Neural progenitor cell (in vitro differentiated cells): ENCODE results near the gene UBR2. TPM values are rescaled to one million over a fixed set of nuclear protein-coding genes. Genes with fewer than 3 reads are reported as not detected.
"Not testable (repeated sequence)": the region's sequence is repeated elsewhere in the genome, so short reads cannot be mapped to it uniquely, and the experiment has no call there.

Experiments
- DNase-seq: peaks from one replicate; pipeline ENCODE4 v3.0.0-alpha.2; 2016; ENCODE audit warnings: low spot score
- H2AFZ ChIP-seq: fragments of 200-600 bp; sonication (generic); replicated peaks from 2 replicates; pipeline ENCODE4 v1.6.1; 2016; ENCODE audit warnings: antibody characterized with exemption
- H3F3A ChIP-seq: fragments of 200-600 bp; sonication (generic); 2 replicates; pipeline ENCODE4 v1.6.1; 2016; ENCODE audit warnings: antibody characterized with exemption, low read depth
- H3K27ac ChIP-seq: fragments of 200-600 bp; sonication (generic); 2 replicates; pipeline ENCODE4 v1.5.1; 2016; ENCODE audit warnings: mild to moderate bottlenecking
- H3K27me3 ChIP-seq: fragments of 200-600 bp; sonication (generic); 2 replicates; pipeline ENCODE4 v1.6.1; 2016; ENCODE audit warnings: mild to moderate bottlenecking, moderate library complexity
- H3K36me3 ChIP-seq: fragments of 200-600 bp; sonication (generic); 2 replicates; pipeline ENCODE4 v1.5.1; 2016
- H3K4me1 ChIP-seq: fragments of 200-600 bp; sonication (generic); 2 replicates; pipeline ENCODE4 v1.6.1; 2016; ENCODE audit warnings: mixed run types
- H3K4me2 ChIP-seq: fragments of 200-600 bp; sonication (generic); 2 replicates; pipeline ENCODE4 v1.6.1; 2016
- H3K4me3 ChIP-seq: fragments of 200-600 bp; sonication (generic); 2 replicates; pipeline ENCODE4 v1.5.1; 2016
- H3K79me2 ChIP-seq: fragments of 200-600 bp; sonication (generic); 2 replicates; pipeline ENCODE4 v1.6.1; 2016; ENCODE audit warnings: low read depth
- H3K9ac ChIP-seq: fragments of 200-600 bp; sonication (generic); 2 replicates; pipeline ENCODE4 v1.6.1; 2016
- H3K9me3 ChIP-seq: fragments of 200-600 bp; sonication (generic); 2 replicates; pipeline ENCODE4 v1.5.1; 2016; ENCODE audit warnings: low read depth
- H4K20me1 ChIP-seq: fragments of 200-600 bp; sonication (generic); 2 replicates; pipeline ENCODE4 v1.6.1; 2016; ENCODE audit warnings: low read depth
- H3K27ac Mint-ChIP-seq: 3 replicates; pipeline ENCODE4 v1.8.0; 2021; ENCODE audit warnings: mixed read lengths
- H3K27me3 Mint-ChIP-seq: 2 replicates; pipeline ENCODE4 v1.8.0; 2022; ENCODE audit warnings: low read depth, mild to moderate bottlenecking, inconsistent platforms, moderate library complexity, mixed read lengths; ENCODE audit not compliant: insufficient read depth
- H3K36me3 Mint-ChIP-seq: 3 replicates; pipeline ENCODE4 v1.8.0; 2021; ENCODE audit warnings: mixed read lengths
- H3K4me1 Mint-ChIP-seq: 3 replicates; pipeline ENCODE4 v1.8.0; 2021; ENCODE audit warnings: mixed read lengths
- H3K4me3 Mint-ChIP-seq: 3 replicates; pipeline ENCODE4 v1.8.0; 2021; ENCODE audit warnings: mild to moderate bottlenecking, moderate library complexity, mixed read lengths
- H3K9me3 Mint-ChIP-seq: 3 replicates; pipeline ENCODE4 v1.8.0; 2020; ENCODE audit warnings: mixed read lengths
- EZH2 ChIP-seq: fragments of 200-600 bp; sonication (generic); IDR thresholded peaks from 2 replicates; pipeline ENCODE4 v1.6.1; 2017; ENCODE audit warnings: antibody characterized with exemption, mild to moderate bottlenecking, moderate library complexity
- EZH2phosphoT487 ChIP-seq: fragments of 200-600 bp; sonication (generic); IDR thresholded peaks from 2 replicates; pipeline ENCODE4 v1.6.1; 2017; ENCODE audit warnings: antibody characterized with exemption
- total RNA-seq: library from RNA; depleted of rRNA; stranded (reverse); fragments of >200 nt; gene quantifications from 2 replicates; pipeline ENCODE4 v1.2.3, GENCODE V29; 2015; ENCODE audit warnings: low replicate concordance
- TF ChIP-seq, protein P1 (sequence below): fragments of 200-600 bp; sonication (generic); IDR thresholded peaks from 2 replicates; pipeline ENCODE4 v1.5.1; 2017; ENCODE audit warnings: antibody characterized with exemption, mild to moderate bottlenecking

UBR2 gene
- total RNA-seq, 1 donor from 2014 or later: 34.7 TPM

DNA sequence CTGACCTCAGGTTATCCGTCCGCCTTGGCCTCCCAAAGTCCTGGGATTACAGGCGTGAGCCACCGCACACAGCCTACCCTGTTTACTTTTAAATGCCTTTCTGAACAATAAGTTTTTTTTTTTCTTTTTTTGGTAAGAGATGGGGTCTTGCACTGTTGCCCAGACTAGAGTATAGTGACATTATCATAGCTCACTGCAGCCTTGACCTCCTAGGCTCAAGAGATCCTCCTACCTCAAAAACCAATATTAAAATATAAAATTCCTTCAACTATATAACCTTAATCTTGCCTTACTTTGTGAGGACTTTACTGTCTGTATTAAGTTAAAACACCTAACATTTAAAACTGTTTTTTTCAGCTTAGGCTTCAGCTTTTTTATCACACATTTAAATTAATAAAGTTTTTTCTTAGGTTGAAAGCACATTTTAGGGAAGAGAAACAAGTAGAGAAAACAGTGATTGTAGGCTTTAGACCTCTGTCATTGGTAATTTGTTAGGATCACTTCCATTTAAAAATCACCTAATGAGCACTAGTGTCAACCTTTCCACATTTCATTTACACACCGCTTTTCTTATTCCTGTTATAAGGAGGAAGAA lies 2.9 kb downstream of the UBR2 start:
- no peak overlapping the region for H3K27ac Mint-ChIP-seq
- H3K27me3 ChIP-seq: no peaks in the 10 kb centered on the region
- no peaks in the 10 kb centered on the region for H3K27me3 Mint-ChIP-seq
- H3K9me3 ChIP-seq: no peaks in the 10 kb centered on the region
- H3F3A ChIP-seq: peaks cover 9% of the 10 kb centered on the region
- no peak overlapping the region for H3K4me2 ChIP-seq
- H3K9me3 Mint-ChIP-seq: no peaks in the 10 kb centered on the region
- H3K4me3 Mint-ChIP-seq: no peak overlapping the region
- no peak overlapping the region for H3K27ac ChIP-seq
- H3K4me1 Mint-ChIP-seq: peaks cover 11% of the 10 kb centered on the region
- no peak overlapping the region for H3K4me3 ChIP-seq
- peaks cover 75% of the 10 kb centered on the region for H3K79me2 ChIP-seq
- no peak for DNase-seq
- TF ChIP-seq, protein P1, sequence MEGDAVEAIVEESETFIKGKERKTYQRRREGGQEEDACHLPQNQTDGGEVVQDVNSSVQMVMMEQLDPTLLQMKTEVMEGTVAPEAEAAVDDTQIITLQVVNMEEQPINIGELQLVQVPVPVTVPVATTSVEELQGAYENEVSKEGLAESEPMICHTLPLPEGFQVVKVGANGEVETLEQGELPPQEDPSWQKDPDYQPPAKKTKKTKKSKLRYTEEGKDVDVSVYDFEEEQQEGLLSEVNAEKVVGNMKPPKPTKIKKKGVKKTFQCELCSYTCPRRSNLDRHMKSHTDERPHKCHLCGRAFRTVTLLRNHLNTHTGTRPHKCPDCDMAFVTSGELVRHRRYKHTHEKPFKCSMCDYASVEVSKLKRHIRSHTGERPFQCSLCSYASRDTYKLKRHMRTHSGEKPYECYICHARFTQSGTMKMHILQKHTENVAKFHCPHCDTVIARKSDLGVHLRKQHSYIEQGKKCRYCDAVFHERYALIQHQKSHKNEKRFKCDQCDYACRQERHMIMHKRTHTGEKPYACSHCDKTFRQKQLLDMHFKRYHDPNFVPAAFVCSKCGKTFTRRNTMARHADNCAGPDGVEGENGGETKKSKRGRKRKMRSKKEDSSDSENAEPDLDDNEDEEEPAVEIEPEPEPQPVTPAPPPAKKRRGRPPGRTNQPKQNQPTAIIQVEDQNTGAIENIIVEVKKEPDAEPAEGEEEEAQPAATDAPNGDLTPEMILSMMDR: no peak
- TF ChIP-seq EZH2phosphoT487: no peak
- no peak for TF ChIP-seq EZH2
- H3K4me1 ChIP-seq: no peaks in the 10 kb centered on the region
- no peak overlapping the region for H3K9ac ChIP-seq
- H4K20me1 ChIP-seq: peaks cover 4% of the 10 kb centered on the region
- H3K36me3 Mint-ChIP-seq: peaks cover 16% of the 10 kb centered on the region
- no peaks in the 10 kb centered on the region for H3K36me3 ChIP-seq
- H2AFZ ChIP-seq: no peak overlapping the region

DNA sequence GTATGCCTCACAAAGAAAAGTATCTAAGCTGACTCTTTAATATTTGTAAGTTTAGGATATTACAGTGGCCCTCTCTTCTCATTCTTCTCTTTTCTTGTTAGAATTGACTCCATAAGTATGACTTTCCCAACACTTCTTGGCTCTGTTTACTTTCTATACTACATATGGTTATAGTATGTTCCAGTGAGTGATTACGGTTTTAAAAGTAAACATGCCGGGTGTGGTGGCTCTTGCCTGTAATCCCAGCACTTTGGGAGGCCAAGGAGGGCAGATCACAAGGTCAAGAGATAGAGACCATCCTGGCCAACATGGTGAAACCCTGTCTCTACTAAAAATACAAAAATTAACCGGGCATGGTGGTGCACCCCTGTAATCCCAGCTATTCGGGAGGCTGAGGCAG lies 3.4 kb downstream of the UBR2 start:
- peaks cover 80% of the 10 kb centered on the region for H3K79me2 ChIP-seq
- H3K36me3 ChIP-seq, DNase-seq, H3K27ac ChIP-seq, H3K9me3 ChIP-seq, H3F3A ChIP-seq, H3K27ac Mint-ChIP-seq, H3K27me3 ChIP-seq, H3K4me2 ChIP-seq, H3K9me3 Mint-ChIP-seq, H3K27me3 Mint-ChIP-seq, H3K9ac ChIP-seq, H3K4me3 Mint-ChIP-seq, H4K20me1 ChIP-seq, H3K4me1 ChIP-seq, H3K4me3 ChIP-seq, H2AFZ ChIP-seq: not testable (repeated sequence)
- H3K4me1 Mint-ChIP-seq: peaks cover 11% of the 10 kb centered on the region
- H3K36me3 Mint-ChIP-seq: peaks cover 16% of the 10 kb centered on the region

DNA sequence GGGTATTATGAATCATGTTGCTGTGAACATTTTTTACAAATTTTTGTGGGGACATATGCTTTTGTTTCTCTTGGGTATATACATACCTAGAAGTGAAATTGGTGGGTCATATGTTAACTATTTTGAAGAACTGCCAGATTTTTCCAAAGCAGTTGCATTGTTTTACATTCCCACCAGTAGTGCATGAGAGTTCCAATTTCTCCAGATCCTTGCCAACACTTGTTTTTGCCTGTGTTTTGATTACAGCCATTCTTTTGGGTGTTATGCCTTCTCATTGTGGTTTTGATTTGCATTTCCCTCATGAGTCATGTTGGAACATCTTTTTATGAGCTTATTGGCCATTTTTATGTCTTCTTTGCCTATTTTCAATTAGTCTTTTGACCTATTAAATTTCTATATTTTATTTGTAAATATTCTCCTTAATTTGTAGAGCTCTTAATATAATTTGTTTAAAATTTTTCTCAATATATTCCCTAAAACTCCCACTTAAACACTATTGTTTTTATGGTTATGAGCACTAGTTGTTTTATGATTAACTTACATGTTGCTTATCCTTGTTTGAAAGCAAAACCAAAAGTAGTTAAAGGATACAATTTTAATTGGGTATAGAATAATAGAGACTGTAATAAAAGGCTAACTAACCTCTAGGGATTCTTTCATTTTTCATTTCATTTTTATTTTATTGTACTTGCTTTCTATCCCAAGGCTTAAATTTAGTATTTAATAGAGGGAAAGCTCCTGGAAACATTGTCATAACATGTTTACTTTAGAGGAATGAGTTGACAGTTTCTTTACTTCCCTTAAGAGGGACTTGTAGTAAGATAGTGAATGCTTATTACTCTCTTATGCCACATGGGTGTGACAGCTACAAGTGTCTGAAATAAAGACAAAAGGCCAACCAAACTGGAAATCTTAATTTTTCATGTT lies 5.5 kb downstream of the UBR2 start:
- H3K79me2 ChIP-seq: peaks cover 94% of the 10 kb centered on the region
- H3K4me2 ChIP-seq: no peak overlapping the region
- H3K27me3 ChIP-seq: no peaks in the 10 kb centered on the region
- H3K36me3 ChIP-seq: no peaks in the 10 kb centered on the region
- no peaks in the 10 kb centered on the region for H3K9me3 ChIP-seq
- Mint-ChIP-seq H3K27me3 (no peaks in the 10 kb centered on the region), H3K4me3 (no peak overlapping the region), H3K27ac (no peak overlapping the region), H3K4me1 (peaks cover 9% of the 10 kb centered on the region), H3K9me3 (no peaks in the 10 kb centered on the region), H3K36me3 (peaks cover 16% of the 10 kb centered on the region)
- H3K27ac ChIP-seq: no peak overlapping the region
- no peak overlapping the region for H2AFZ ChIP-seq
- H3K4me1 ChIP-seq: no peaks in the 10 kb centered on the region
- no peak overlapping the region for H3K4me3 ChIP-seq
- TF ChIP-seq EZH2phosphoT487 (no peak), EZH2 (no peak)
- TF ChIP-seq, protein P1: no peak
- H4K20me1 ChIP-seq: peaks cover 12% of the 10 kb centered on the region
- no peak for DNase-seq
- H3F3A ChIP-seq: peaks cover 3% of the 10 kb centered on the region
- H3K9ac ChIP-seq: no peak overlapping the region
